Measurements from ENCODE around the gene SIGMAR1.

DNA sequence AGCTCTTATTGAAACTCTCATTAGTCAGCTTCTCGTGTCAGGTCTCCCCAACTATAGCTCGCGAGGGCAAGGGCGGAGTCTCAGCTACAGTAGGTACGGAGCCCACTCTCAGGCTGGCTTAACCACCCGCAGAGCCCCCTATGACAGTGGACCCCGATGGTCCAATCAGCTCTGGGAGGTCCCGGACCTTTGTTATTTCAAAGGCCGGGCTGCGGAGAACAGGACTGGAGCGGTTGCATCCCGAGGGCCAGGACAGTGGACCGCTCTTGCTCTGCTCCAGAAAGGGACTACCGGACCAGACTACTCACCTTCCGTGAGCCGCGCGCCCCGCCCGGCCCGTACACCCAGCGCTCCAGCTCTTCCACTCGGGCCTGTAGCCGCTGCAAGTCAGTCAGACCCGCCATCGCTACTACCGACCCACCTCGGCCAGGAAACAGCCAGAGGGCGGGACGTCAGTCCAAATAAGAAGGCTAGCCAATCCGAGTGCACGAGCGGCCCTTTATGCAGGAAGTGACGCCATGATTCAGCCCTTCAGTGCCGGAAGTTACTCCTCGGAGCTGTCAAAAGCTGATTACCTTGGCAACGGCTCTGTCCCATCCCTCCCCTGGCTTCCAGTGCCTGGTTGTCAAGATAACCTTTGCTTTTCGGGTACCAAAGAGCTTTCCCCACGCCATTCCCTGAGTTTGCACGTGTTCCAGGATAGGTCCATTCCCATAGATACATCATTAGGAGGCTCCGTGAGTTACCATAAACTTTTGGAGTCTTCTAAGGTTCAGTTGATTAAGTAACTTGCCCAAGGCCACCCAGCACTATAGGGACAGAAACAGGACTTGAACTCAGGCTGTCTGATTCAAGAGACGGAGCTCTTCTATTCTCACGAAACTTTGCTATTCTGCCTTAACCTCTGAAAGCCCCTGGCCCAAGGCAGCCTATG lies 17.3 kb downstream of the SIGMAR1 start, which contains the start of gene DCTN3:
- no peak for TF ChIP-seq EZH2phosphoT487 (IDR thresholded peaks at IDR 0.05; ENCODE audit: borderline replicate concordance)
- TF ChIP-seq, protein P1, sequence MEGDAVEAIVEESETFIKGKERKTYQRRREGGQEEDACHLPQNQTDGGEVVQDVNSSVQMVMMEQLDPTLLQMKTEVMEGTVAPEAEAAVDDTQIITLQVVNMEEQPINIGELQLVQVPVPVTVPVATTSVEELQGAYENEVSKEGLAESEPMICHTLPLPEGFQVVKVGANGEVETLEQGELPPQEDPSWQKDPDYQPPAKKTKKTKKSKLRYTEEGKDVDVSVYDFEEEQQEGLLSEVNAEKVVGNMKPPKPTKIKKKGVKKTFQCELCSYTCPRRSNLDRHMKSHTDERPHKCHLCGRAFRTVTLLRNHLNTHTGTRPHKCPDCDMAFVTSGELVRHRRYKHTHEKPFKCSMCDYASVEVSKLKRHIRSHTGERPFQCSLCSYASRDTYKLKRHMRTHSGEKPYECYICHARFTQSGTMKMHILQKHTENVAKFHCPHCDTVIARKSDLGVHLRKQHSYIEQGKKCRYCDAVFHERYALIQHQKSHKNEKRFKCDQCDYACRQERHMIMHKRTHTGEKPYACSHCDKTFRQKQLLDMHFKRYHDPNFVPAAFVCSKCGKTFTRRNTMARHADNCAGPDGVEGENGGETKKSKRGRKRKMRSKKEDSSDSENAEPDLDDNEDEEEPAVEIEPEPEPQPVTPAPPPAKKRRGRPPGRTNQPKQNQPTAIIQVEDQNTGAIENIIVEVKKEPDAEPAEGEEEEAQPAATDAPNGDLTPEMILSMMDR (conservative IDR thresholded peaks at IDR 0.05; ENCODE audit: low read length) = no peak

Measured in Loucy (cell line).